ENCODE data around the gene DNAH3.

GRCh38 chr16:20899477-20900298 lies 251.0 kb downstream of the DNAH3 start:
- TF ChIP-seq CTCF (IDR thresholded peaks at IDR 0.05), result no peak
- no peak for TF ChIP-seq POLR2A (IDR thresholded peaks at IDR 0.05)
